ENCODE measurements around the gene KCNK16. TPM values are rescaled to one million over a fixed set of nuclear protein-coding genes. Genes with fewer than 3 reads are reported as not detected.

Gene KCNK16
- total and polyA plus RNA-seq, 2 of the 4 experiments (the other 2 are of a cell fraction): not detected

- H3K79me1 ChIP-seq (ENCODE audit: low read depth in 1 of 2, low read length in 2 of 2): no peaks in the 10 kb centered on the region
- no peak overlapping the region for H3K27ac ChIP-seq (ENCODE audit: insufficient read depth, low read length)
- in situ Hi-C loops (cut with MboI; ENCODE audit: low sequenced_read_pairs): loop anchor here (25.0 kb wide), 2 partner anchors 1486 to 1686 kb away; partner anchors contain the start of genes TSPO2 and UNC5CL
- no peak overlapping the region for H2AFZ ChIP-seq (replicated peaks; ENCODE audit: low read length, poor library complexity)
- H2AK5ac ChIP-seq (ENCODE audit: low read depth, low read length): no peak overlapping the region
- no peak overlapping the region for H3K9ac ChIP-seq (ENCODE audit: low read depth, low read length)
- no peaks in the 10 kb centered on the region for H3K36me3 ChIP-seq (ENCODE audit: control insufficient read depth, insufficient read depth, low read length)
- TF ChIP-seq MAFK (IDR thresholded peaks at IDR 0.05; ENCODE audit: low read depth, low read length) (no peak), RCOR1 (IDR thresholded peaks at IDR 0.05; ENCODE audit: insufficient replicate concordance, low read length) (no peak), SMC3 (IDR thresholded peaks at IDR 0.05; ENCODE audit: low read depth, low read length) (no peak), POLR2A (IDR thresholded peaks at IDR 0.05; ENCODE audit: low read depth, low read length) (no peak), FOS (IDR thresholded peaks at IDR 0.05; ENCODE audit: low read depth, low read length) (no peak)
- TF ChIP-seq, protein P1, sequence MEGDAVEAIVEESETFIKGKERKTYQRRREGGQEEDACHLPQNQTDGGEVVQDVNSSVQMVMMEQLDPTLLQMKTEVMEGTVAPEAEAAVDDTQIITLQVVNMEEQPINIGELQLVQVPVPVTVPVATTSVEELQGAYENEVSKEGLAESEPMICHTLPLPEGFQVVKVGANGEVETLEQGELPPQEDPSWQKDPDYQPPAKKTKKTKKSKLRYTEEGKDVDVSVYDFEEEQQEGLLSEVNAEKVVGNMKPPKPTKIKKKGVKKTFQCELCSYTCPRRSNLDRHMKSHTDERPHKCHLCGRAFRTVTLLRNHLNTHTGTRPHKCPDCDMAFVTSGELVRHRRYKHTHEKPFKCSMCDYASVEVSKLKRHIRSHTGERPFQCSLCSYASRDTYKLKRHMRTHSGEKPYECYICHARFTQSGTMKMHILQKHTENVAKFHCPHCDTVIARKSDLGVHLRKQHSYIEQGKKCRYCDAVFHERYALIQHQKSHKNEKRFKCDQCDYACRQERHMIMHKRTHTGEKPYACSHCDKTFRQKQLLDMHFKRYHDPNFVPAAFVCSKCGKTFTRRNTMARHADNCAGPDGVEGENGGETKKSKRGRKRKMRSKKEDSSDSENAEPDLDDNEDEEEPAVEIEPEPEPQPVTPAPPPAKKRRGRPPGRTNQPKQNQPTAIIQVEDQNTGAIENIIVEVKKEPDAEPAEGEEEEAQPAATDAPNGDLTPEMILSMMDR (conservative IDR thresholded peaks at IDR 0.05; ENCODE audit: low read depth, low read length): no peak
- H3K4me3 ChIP-seq (ENCODE audit: insufficient read depth, low read depth, low read length): no peak overlapping the region
- H2BK120ac ChIP-seq (ENCODE audit: low read depth, low read length): no peak overlapping the region
- no TSS peak for BruUV-seq (replicated peaks)
- WGBS, 2 experiments (ENCODE audit: extremely low coverage in 2 of 2, insufficient read length in 1 of 2): 100% methylated on average over 2 of the region's 13 CpGs; no CpG with 5 or more reads in 1 of the 2 experiments
- no peaks in the 10 kb centered on the region for H3K4me1 ChIP-seq (ENCODE audit: control insufficient read depth, insufficient read depth, low read length)
- no peak overlapping the region for H2BK5ac ChIP-seq (ENCODE audit: low read depth, low read length, poor library complexity, severe bottlenecking)
- no peak overlapping the region for H3K4me2 ChIP-seq (ENCODE audit: low read depth, low read length)
- no peak overlapping the region for H2BK20ac ChIP-seq (ENCODE audit: low read depth, low read length)
- no peaks in the 10 kb centered on the region for H3K9me3 ChIP-seq (ENCODE audit: control insufficient read depth, insufficient read depth, low read length)
- no peak overlapping the region for H3K14ac ChIP-seq (replicated peaks; ENCODE audit: low read depth, low read length)
- dilution Hi-C loops (cut with HindIII; ENCODE audit: low sequenced_read_pairs, unreplicated experiment): no loop called here
- DNase-seq: no peak
- H4K20me1 ChIP-seq (ENCODE audit: insufficient read depth, low read length): no peaks in the 10 kb centered on the region
- POLR2A ChIA-PET (ENCODE audit: unreplicated experiment): no interaction called here
- H4K8ac ChIP-seq (ENCODE audit: low read depth in 2 of 2, low read length in 2 of 2): no peak overlapping the region
- intact Hi-C loops (cut with micrococcal nuclease): no loop called here
- H4K5ac ChIP-seq (ENCODE audit: low read depth, low read length): no peak overlapping the region
- ATAC-seq (ENCODE audit: low read depth): no peak
- H2AK9ac ChIP-seq (replicated peaks; ENCODE audit: low read depth, low read length, poor library complexity): no peak overlapping the region
- H3K4ac ChIP-seq (ENCODE audit: low read depth, low read length): no peak overlapping the region
- peaks cover 2% of the 10 kb centered on the region; the same call in 1 of the 2 replicates for H3K27me3 ChIP-seq (ENCODE audit: control insufficient read depth, insufficient read depth, low read length)
- no peak overlapping the region for H4K91ac ChIP-seq (ENCODE audit: insufficient read depth, low read depth, low read length)
- H3K18ac ChIP-seq (ENCODE audit: low read depth, low read length): no peak overlapping the region
- no peak overlapping the region for H3K56ac ChIP-seq (ENCODE audit: extremely low read depth, insufficient read depth, low read length)
- H2BK15ac ChIP-seq (ENCODE audit: low read depth, low read length): no peak overlapping the region
- H3K9me1 ChIP-seq (ENCODE audit: insufficient read depth, low read length): no peaks in the 10 kb centered on the region
- H3K23ac ChIP-seq (ENCODE audit: low read depth, low read length): no peak overlapping the region
- CTCF ChIA-PET: interaction anchor here (1.4 kb wide), 1 partner anchor 10 kb away, joined by 5 read pairs; no protein-coding TSS in a partner anchor
These were observed 28.4 kb upstream of the KCNK16 start for GRCh38 chr6:39350723-39351505.

Measured in IMR-90 (cell line).